HCT116 (cell line): Measurements from ENCODE around the gene RALGPS1. TPM values are rescaled to one million over a fixed set of nuclear protein-coding genes. Genes with fewer than 3 reads are reported as not detected.

Experiments
- ATAC-seq: fragments of 200-7000 bp; cut with Tn5 transposase; 2 replicates; pipeline ENCODE4 v1.9.1; 2020; ENCODE audit warnings: mild to moderate bottlenecking, moderate library complexity
- BruUV-seq: library from RNA; stranded (reverse); fragments of 400-500 nt; replicated peaks from 2 replicates; lab custom pipeline; 2021; lab: Mats Ljungman, UMichigan
- CTCF ChIA-PET: fragments of 300-600 bp; sonication (Branson Sonifier 250); formaldehyde crosslinking; loops from one replicate; lab custom pipeline; 2021; ENCODE audit warnings: antibody characterized with exemption; lab: Charles Lee
- POLR2A ChIA-PET: fragments of 300-600, 350-600 bp; sonication (Branson Sonifier 250); formaldehyde crosslinking; loops from one replicate; lab custom pipeline; 2021; ENCODE audit warnings: antibody characterized with exemption; lab: Charles Lee
- RAD21 ChIA-PET, 2 experiments: fragments of 300-600 bp; sonication (Branson Sonifier 250); formaldehyde crosslinking; loops; one replicate each; lab custom pipeline; 2023; ENCODE audit warnings: low total read pairs in 2 of 2; ENCODE audit not compliant: uncharacterized antibody in 2 of 2, unreplicated experiment in 2 of 2, low non-redundant PET in 1 of 2; lab: Charles Lee
- DNase-seq: peaks from one replicate; pipeline ENCODE4 v3.0.0-alpha.2; 2010; ENCODE audit warnings: low read depth, low spot score
- H2AFZ ChIP-seq: fragments of 200-600 bp; shearing (Covaris generic), sonication (generic); 2 replicates; pipeline ENCODE4 v1.6.1; 2017; ENCODE audit warnings: low read depth, mixed run types, mixed read lengths, antibody characterized with exemption, low read length; ENCODE audit not compliant: poor library complexity, severe bottlenecking
- H3K27ac ChIP-seq: 2 replicates; pipeline ENCODE4 v1.5.1; 2012; ENCODE audit warnings: low read depth, low read length
- H3K27me3 ChIP-seq: fragments of 200-600 bp; sonication (generic); 2 replicates; pipeline ENCODE4 v1.6.1; 2016; ENCODE audit warnings: mixed run types, low read length, mixed read lengths; ENCODE audit not compliant: insufficient read depth
- H3K36me3 ChIP-seq, 2 experiments: fragments of 200-500 bp in 1 of 2; fragments of 200-600 bp in 1 of 2; sonication (Bioruptor generic) in 1 of 2; sonication (generic) in 1 of 2; 2 replicates each; pipeline versions ENCODE4 v1.5.1 to v1.6.1; 2014 to 2016; ENCODE audit warnings: low read length in 2 of 2, inconsistent platforms in 1 of 2, mixed read lengths in 1 of 2, mixed run types in 1 of 2; ENCODE audit not compliant: insufficient read depth in 2 of 2, control insufficient read depth in 1 of 2
- H3K4me1 ChIP-seq, 2 experiments: fragments of 200-600 bp in 1 of 2; sonication (generic) in 1 of 2; 2 replicates each; pipeline versions ENCODE4 v1.5.1 to v1.6.1; 2012 to 2017; ENCODE audit warnings: low read length in 2 of 2, inconsistent platforms in 1 of 2, mild to moderate bottlenecking in 1 of 2, mixed read lengths in 1 of 2, mixed run types in 1 of 2, moderate library complexity in 1 of 2; ENCODE audit not compliant: insufficient read depth in 2 of 2, control insufficient read depth in 1 of 2
- H3K4me2 ChIP-seq: fragments of 200-600 bp; sonication (generic); 2 replicates; pipeline ENCODE4 v1.6.1; 2017; ENCODE audit warnings: mixed run types, low read length, mixed read lengths
- H3K4me3 ChIP-seq, 2 experiments: fragments of 200-600 bp in 1 of 2; sonication (generic) in 1 of 2; replicated peaks in 1 of 2; 2 replicates each; pipeline ENCODE4 v1.5.1; 2011 to 2016; ENCODE audit warnings: low read length in 2 of 2, control low read depth in 1 of 2, low read depth in 1 of 2, mild to moderate bottlenecking in 1 of 2, mixed read lengths in 1 of 2, mixed run types in 1 of 2
- H3K79me2 ChIP-seq: fragments of 200-600 bp; sonication (generic); 2 replicates; pipeline ENCODE4 v1.6.1; 2017; ENCODE audit warnings: mild to moderate bottlenecking, mixed run types, low read length, moderate library complexity, mixed read lengths; ENCODE audit not compliant: insufficient read depth
- H3K9ac ChIP-seq: fragments of 200-600 bp; sonication (generic); 2 replicates; pipeline ENCODE4 v1.6.1; 2016; ENCODE audit warnings: low read length, mixed read lengths
- H3K9me2 ChIP-seq: fragments of 200-600 bp; sonication (generic), shearing (Covaris generic); 2 replicates; pipeline ENCODE4 v1.6.1; 2017; ENCODE audit warnings: mixed run types, mild to moderate bottlenecking, moderate library complexity; ENCODE audit not compliant: insufficient read depth
- H3K9me3 ChIP-seq, 2 experiments: fragments of 200-500 bp in 1 of 2; fragments of 200-600 bp in 1 of 2; sonication (Bioruptor generic) in 1 of 2; sonication (generic) in 1 of 2; 2 replicates each; pipeline ENCODE4 v1.6.1; 2014 to 2017; ENCODE audit warnings: low read length in 2 of 2, mixed read lengths in 2 of 2, inconsistent platforms in 1 of 2, low read depth in 1 of 2, mild to moderate bottlenecking in 1 of 2, mixed run types in 1 of 2, moderate library complexity in 1 of 2; ENCODE audit not compliant: control insufficient read depth in 1 of 2, insufficient read depth in 1 of 2
- H4K20me1 ChIP-seq: fragments of 200-600 bp; sonication (generic), shearing (Covaris generic); 2 replicates; pipeline ENCODE4 v1.6.1; 2017; ENCODE audit warnings: mixed run types, mild to moderate bottlenecking, moderate library complexity; ENCODE audit not compliant: insufficient read depth
- CTCF ChIP-seq, 3 experiments: fragments of 200-600 bp in 1 of 3; sonication (generic) in 1 of 3; IDR thresholded peaks in 2 of 3; conservative IDR thresholded peaks in 1 of 3; 2 replicates each; pipeline ENCODE4 v1.5.1; 2012 to 2017; ENCODE audit warnings: low read depth in 2 of 3, low read length in 2 of 3, antibody characterized with exemption in 1 of 3, borderline replicate concordance in 1 of 3, control low read depth in 1 of 3, mild to moderate bottlenecking in 1 of 3, mixed read lengths in 1 of 3, mixed run types in 1 of 3, moderate library complexity in 1 of 3; ENCODE audit not compliant: insufficient read depth in 1 of 3
- EGR1 ChIP-seq: IDR thresholded peaks from 2 replicates; pipeline ENCODE4 v1.6.1; 2012; ENCODE audit warnings: low read depth
- ELF1 ChIP-seq: IDR thresholded peaks from 2 replicates; pipeline ENCODE4 v1.6.1; 2012; ENCODE audit warnings: low read depth, borderline replicate concordance
- EZH2 ChIP-seq: fragments of 200-600 bp; sonication (generic); IDR thresholded peaks from 2 replicates; pipeline ENCODE4 v1.6.1; 2017; ENCODE audit warnings: antibody characterized with exemption, mixed run types
- EZH2phosphoT487 ChIP-seq: fragments of 200-600 bp; IDR thresholded peaks from 2 replicates; pipeline ENCODE4 v1.6.1; 2018; ENCODE audit warnings: antibody characterized with exemption, borderline replicate concordance
- MAX ChIP-seq: IDR thresholded peaks from 2 replicates; pipeline ENCODE4 v1.6.1; 2012
- POLR2AphosphoS5 ChIP-seq: IDR thresholded peaks from 2 replicates; pipeline ENCODE4 v1.6.1; 2011; ENCODE audit warnings: mild to moderate bottlenecking, low read depth, low read length, moderate library complexity
- RAD21 ChIP-seq: IDR thresholded peaks from 2 replicates; pipeline ENCODE4 v1.6.1; 2012; ENCODE audit warnings: low read depth, mild to moderate bottlenecking
- REST ChIP-seq: IDR thresholded peaks from 2 replicates; pipeline ENCODE4 v1.6.1; 2012; ENCODE audit warnings: low read depth
- SIN3A ChIP-seq: IDR thresholded peaks from 2 replicates; pipeline ENCODE4 v1.6.1; 2012; ENCODE audit warnings: low read depth
- TCF7L2 ChIP-seq: IDR thresholded peaks from 2 replicates; pipeline ENCODE4 v1.7.0; 2011; ENCODE audit warnings: borderline replicate concordance, inconsistent platforms; ENCODE audit not compliant: insufficient read depth, insufficient read length; ENCODE audit errors: extremely low read depth
- YY1 ChIP-seq: IDR thresholded peaks from 2 replicates; pipeline ENCODE4 v1.6.1; 2011; ENCODE audit warnings: low read length, low read depth, moderate library complexity, mild to moderate bottlenecking; ENCODE audit not compliant: insufficient replicate concordance; ENCODE audit errors: extremely low read depth
- ZBTB33 ChIP-seq: IDR thresholded peaks from 2 replicates; pipeline ENCODE4 v1.6.1; 2011; ENCODE audit warnings: mild to moderate bottlenecking, low read length, moderate library complexity; ENCODE audit not compliant: insufficient replicate concordance; ENCODE audit errors: extremely low read depth
- ZFX ChIP-seq: fragments of 450-650 bp; IDR thresholded peaks from 2 replicates; pipeline ENCODE4 v1.6.1; 2017
- intact Hi-C: fragments of 100-400 bp; cut with micrococcal nuclease; formaldehyde crosslinking; loops from 2 replicates; pipeline ENCODE4 v1.10.0; 2022
- total RNA-seq: library from RNA; stranded (reverse); gene quantifications from one replicate; pipeline ENCODE4 v1.2.1, GENCODE V29; 2021; ENCODE audit not compliant: unreplicated experiment

The RALGPS1 gene
- total RNA-seq, 1 experiment from 2014 or later: 7.6 TPM

GRCh38 chr9:126886034-126886822 is 28.4 kb upstream of the RALGPS1 start:
- no peaks in the 10 kb centered on the region; the same call in 1 of the 2 replicates for H3K79me2 ChIP-seq
- H3K9me2 ChIP-seq: no peaks in the 10 kb centered on the region
- no peak overlapping the region for H3K27ac ChIP-seq
- no TSS peak for BruUV-seq
- ChIA-PET RAD21 (no interaction called here), POLR2A (no interaction called here), CTCF (no interaction called here)
- no peak overlapping the region for H3K9ac ChIP-seq
- no peaks in the 10 kb centered on the region for H4K20me1 ChIP-seq
- no peaks in the 10 kb centered on the region for H3K4me1 ChIP-seq
- TF ChIP-seq CTCF (IDR thresholded peaks at IDR 0.05 in 2 of 3, conservative IDR thresholded peaks at IDR 0.05 in 1 of 3; ENCODE audit: borderline replicate concordance in 1 of 3, insufficient read depth in 1 of 3, low read depth in 2 of 3, low read length in 2 of 3) (no peak), POLR2AphosphoS5 (no peak), ZFX (no peak), SIN3A (no peak), EGR1 (no peak), ZBTB33 (no peak), MAX (no peak), REST (no peak), RAD21 (no peak), TCF7L2 (no peak), EZH2phosphoT487 (no peak), ELF1 (no peak), EZH2 (no peak), YY1 (no peak)
- no peaks in the 10 kb centered on the region for H3K36me3 ChIP-seq
- H3K9me3 ChIP-seq: no peaks in the 10 kb centered on the region
- DNase-seq (no peak), ATAC-seq (no peak)
- H2AFZ ChIP-seq: no peak overlapping the region
- H3K27me3 ChIP-seq: no peaks in the 10 kb centered on the region
- no peak overlapping the region for H3K4me2 ChIP-seq
- no peak overlapping the region for H3K4me3 ChIP-seq
- intact Hi-C loops: no loop called here
